Hepatocyte (in vitro differentiated cells): ENCODE data around the gene TBCA. TPM values are rescaled to one million over a fixed set of nuclear protein-coding genes. Genes with fewer than 3 reads are reported as not detected.
A peak's percentile ranks its signal among the peaks of the same experiment; 100 is the strongest.

ENCODE experiments used
- DNase-seq: peaks from one replicate; pipeline ENCODE4 v3.0.0-alpha.2; 2016; ENCODE audit warnings: low spot score
- H2AFZ ChIP-seq: fragments of 200-600 bp; sonication (generic); 2 replicates; pipeline ENCODE4 v1.6.0; 2016; ENCODE audit warnings: antibody characterized with exemption, mild to moderate bottlenecking
- H3K27ac ChIP-seq: fragments of 200-600 bp; sonication (generic); 2 replicates; pipeline ENCODE4 v1.5.1; 2016; ENCODE audit warnings: mild to moderate bottlenecking
- H3K27me3 ChIP-seq: fragments of 200-600 bp; sonication (generic); 2 replicates; pipeline ENCODE4 v1.6.1; 2016
- H3K36me3 ChIP-seq: fragments of 200-600 bp; sonication (generic); replicated peaks from 2 replicates; pipeline ENCODE4 v1.5.1; 2016; ENCODE audit warnings: low read depth; ENCODE audit not compliant: insufficient read depth
- H3K4me1 ChIP-seq: fragments of 200-600 bp; sonication (generic); 2 replicates; pipeline ENCODE4 v1.5.1; 2016; ENCODE audit warnings: mild to moderate bottlenecking, moderate library complexity; ENCODE audit not compliant: insufficient read depth
- H3K4me2 ChIP-seq: fragments of 200-600 bp; sonication (generic); 2 replicates; pipeline ENCODE4 v1.6.0; 2016
- H3K4me3 ChIP-seq: fragments of 200-600 bp; sonication (generic); 2 replicates; pipeline ENCODE4 v1.5.1; 2016; ENCODE audit warnings: mild to moderate bottlenecking
- H3K79me2 ChIP-seq: fragments of 200-600 bp; sonication (generic); 2 replicates; pipeline ENCODE4 v1.6.0; 2017; ENCODE audit warnings: mild to moderate bottlenecking
- H3K9me2 ChIP-seq: fragments of 200-600 bp; sonication (generic); replicated peaks from 2 replicates; pipeline ENCODE4 v1.6.0; 2017; ENCODE audit warnings: mild to moderate bottlenecking; ENCODE audit not compliant: insufficient read depth
- H3K9me3 ChIP-seq: fragments of 200-600 bp; sonication (generic); 2 replicates; pipeline ENCODE4 v1.5.1; 2016; ENCODE audit warnings: low read depth, mild to moderate bottlenecking
- H4K20me1 ChIP-seq: fragments of 200-600 bp; sonication (generic); 2 replicates; pipeline ENCODE4 v1.6.0; 2016; ENCODE audit warnings: mild to moderate bottlenecking; ENCODE audit not compliant: insufficient read depth, poor library complexity, severe bottlenecking
- EZH2 ChIP-seq: fragments of 200-600 bp; sonication (generic); IDR thresholded peaks from 2 replicates; pipeline ENCODE4 v1.6.1; 2016; ENCODE audit warnings: antibody characterized with exemption, mild to moderate bottlenecking, borderline replicate concordance
- EZH2phosphoT487 ChIP-seq: fragments of 200-600 bp; sonication (generic); IDR thresholded peaks from one replicate; pipeline ENCODE4 v1.6.1; 2018; ENCODE audit warnings: antibody characterized with exemption, mild to moderate bottlenecking, low read depth, moderate library complexity; ENCODE audit not compliant: unreplicated experiment, severe bottlenecking
- WGBS: methylation state at CpG from one replicate; pipeline ENCODE4 v1.1.6; 2016; ENCODE audit warnings: low lambda C conversion rate; ENCODE audit errors: missing lambda C conversion rate; 5-methylcytosine and 5-hydroxymethylcytosine counted together
- polyA plus RNA-seq: library from polyadenylated mRNA; unstranded; fragments of >200 nt; fragmentation: Nextera tagmentation; extraction: Ambion mirVana; gene quantifications from 2 replicates; pipeline ENCODE4 v1.2.1, GENCODE V29; 2016
- total RNA-seq: library from RNA; depleted of rRNA; stranded (reverse); fragments of >200 nt; gene quantifications from 2 replicates; pipeline ENCODE4 v1.2.3, GENCODE V29; 2014
- TF ChIP-seq, protein P1 (sequence below): fragments of 200-600 bp; sonication (generic); IDR thresholded peaks from 2 replicates; pipeline ENCODE4 v1.5.1; 2016; ENCODE audit warnings: antibody characterized with exemption, mild to moderate bottlenecking; ENCODE audit not compliant: poor library complexity

Gene TBCA
- total RNA-seq = 267 and 282 TPM in 2 replicates
- polyA plus RNA-seq = 269 and 278 TPM in 2 replicates

- DNase-seq = peak; percentile 96
- Histone ChIP-seq H3K36me3 (no peaks in the 10 kb centered on the region), H3K4me1 (peaks cover 21% of the 10 kb centered on the region), H3K27ac (peak within 1 kb of the TSS; percentile 100), H3K79me2 (peaks cover 47% of the 10 kb centered on the region), H3K9me2 (no peaks in the 10 kb centered on the region), H3K9me3 (no peaks in the 10 kb centered on the region), H4K20me1 (peaks cover 46% of the 10 kb centered on the region), H2AFZ (peak within 1 kb of the TSS; percentile 65), H3K4me3 (peak within 1 kb of the TSS; percentile 67), H3K27me3 (no peaks in the 10 kb centered on the region), H3K4me2 (peak within 1 kb of the TSS; percentile 92)
- WGBS = 1% methylated on average over 79 of the region's 89 CpGs
- TF ChIP-seq EZH2phosphoT487 = no peak
- TF ChIP-seq EZH2 = no peak
- TF ChIP-seq, protein P1, sequence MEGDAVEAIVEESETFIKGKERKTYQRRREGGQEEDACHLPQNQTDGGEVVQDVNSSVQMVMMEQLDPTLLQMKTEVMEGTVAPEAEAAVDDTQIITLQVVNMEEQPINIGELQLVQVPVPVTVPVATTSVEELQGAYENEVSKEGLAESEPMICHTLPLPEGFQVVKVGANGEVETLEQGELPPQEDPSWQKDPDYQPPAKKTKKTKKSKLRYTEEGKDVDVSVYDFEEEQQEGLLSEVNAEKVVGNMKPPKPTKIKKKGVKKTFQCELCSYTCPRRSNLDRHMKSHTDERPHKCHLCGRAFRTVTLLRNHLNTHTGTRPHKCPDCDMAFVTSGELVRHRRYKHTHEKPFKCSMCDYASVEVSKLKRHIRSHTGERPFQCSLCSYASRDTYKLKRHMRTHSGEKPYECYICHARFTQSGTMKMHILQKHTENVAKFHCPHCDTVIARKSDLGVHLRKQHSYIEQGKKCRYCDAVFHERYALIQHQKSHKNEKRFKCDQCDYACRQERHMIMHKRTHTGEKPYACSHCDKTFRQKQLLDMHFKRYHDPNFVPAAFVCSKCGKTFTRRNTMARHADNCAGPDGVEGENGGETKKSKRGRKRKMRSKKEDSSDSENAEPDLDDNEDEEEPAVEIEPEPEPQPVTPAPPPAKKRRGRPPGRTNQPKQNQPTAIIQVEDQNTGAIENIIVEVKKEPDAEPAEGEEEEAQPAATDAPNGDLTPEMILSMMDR = peak; percentile 27
Observed at GRCh38 chr5:77775790-77776553, at the start of gene TBCA. TSS of gene TBCA (minus strand) at chr5:77776339. CDS start at chr5:77776257, 82 bp downstream.

GRCh38 chr5:77824981-77825380 lies 48.8 kb upstream of the TBCA start:
- H3K9me3 ChIP-seq = no peaks in the 10 kb centered on the region
- DNase-seq = no peak

GRCh38 chr5:77816686-77817085 lies 40.5 kb upstream of the TBCA start:
- no peaks in the 10 kb centered on the region for H3K79me2 ChIP-seq
- H2AFZ ChIP-seq = no peak overlapping the region
- 44% methylated on average over 2 of the region's 2 CpGs for WGBS
- no peak for DNase-seq
- H3K9me3 ChIP-seq = no peaks in the 10 kb centered on the region
- H3K27me3 ChIP-seq = no peaks in the 10 kb centered on the region
- H4K20me1 ChIP-seq = no peaks in the 10 kb centered on the region
- no peak overlapping the region for H3K4me3 ChIP-seq
- no peak overlapping the region for H3K27ac ChIP-seq
- TF ChIP-seq, protein P1 = no peak
- no peak overlapping the region for H3K4me2 ChIP-seq
- H3K4me1 ChIP-seq = no peaks in the 10 kb centered on the region
- no peaks in the 10 kb centered on the region for H3K36me3 ChIP-seq
- no peaks in the 10 kb centered on the region for H3K9me2 ChIP-seq

More at GRCh38 chr5:77824981-77825380, 48.8 kb upstream of the TBCA start:
- no peak overlapping the region for H2AFZ ChIP-seq
- WGBS = 97% methylated on average over 2 of the region's 2 CpGs
- TF ChIP-seq, protein P1 = no peak
- no peak for TF ChIP-seq EZH2phosphoT487
- no peak for TF ChIP-seq EZH2
- no peaks in the 10 kb centered on the region for H3K9me2 ChIP-seq
- H3K27me3 ChIP-seq = no peaks in the 10 kb centered on the region
- H3K79me2 ChIP-seq = no peaks in the 10 kb centered on the region
- no peaks in the 10 kb centered on the region for H3K4me1 ChIP-seq
- no peaks in the 10 kb centered on the region for H3K36me3 ChIP-seq
- no peak overlapping the region for H3K27ac ChIP-seq
- no peak overlapping the region for H3K4me3 ChIP-seq
- no peaks in the 10 kb centered on the region for H4K20me1 ChIP-seq
- no peak overlapping the region for H3K4me2 ChIP-seq
